Sigmoid colon (tissue), 4 donors: ENCODE data around the gene RIMBP2.

Source experiments
- EP300 ChIP-seq, 4 donors: sonication (generic); formaldehyde crosslinking; IDR thresholded peaks; one replicate each; pipeline ENCODE4 v1.6.1; 2017; ENCODE audit warnings: antibody characterized with exemption in 4 of 4
- POLR2A ChIP-seq, 2 donors: fragments of 450-650 bp; IDR thresholded peaks; one replicate each; pipeline ENCODE4 v1.6.1; 2016; ENCODE audit warnings: antibody characterized with exemption in 2 of 2, mild to moderate bottlenecking in 2 of 2, moderate library complexity in 2 of 2
- POLR2AphosphoS5 ChIP-seq, 4 donors: sonication (generic); formaldehyde crosslinking; IDR thresholded peaks; one replicate each; pipeline ENCODE4 v1.6.1; 2017; ENCODE audit warnings: antibody characterized with exemption in 4 of 4
- TF ChIP-seq, protein P1 (sequence below), 4 experiments: fragments of 450-650 bp in 3 of 4; fragments of 200-600 bp in 1 of 4; IDR thresholded peaks; one replicate each; pipeline ENCODE4 v1.5.1; 2016 to 2019; ENCODE audit warnings: antibody characterized with exemption in 4 of 4, mild to moderate bottlenecking in 3 of 4, moderate library complexity in 2 of 4

DNA sequence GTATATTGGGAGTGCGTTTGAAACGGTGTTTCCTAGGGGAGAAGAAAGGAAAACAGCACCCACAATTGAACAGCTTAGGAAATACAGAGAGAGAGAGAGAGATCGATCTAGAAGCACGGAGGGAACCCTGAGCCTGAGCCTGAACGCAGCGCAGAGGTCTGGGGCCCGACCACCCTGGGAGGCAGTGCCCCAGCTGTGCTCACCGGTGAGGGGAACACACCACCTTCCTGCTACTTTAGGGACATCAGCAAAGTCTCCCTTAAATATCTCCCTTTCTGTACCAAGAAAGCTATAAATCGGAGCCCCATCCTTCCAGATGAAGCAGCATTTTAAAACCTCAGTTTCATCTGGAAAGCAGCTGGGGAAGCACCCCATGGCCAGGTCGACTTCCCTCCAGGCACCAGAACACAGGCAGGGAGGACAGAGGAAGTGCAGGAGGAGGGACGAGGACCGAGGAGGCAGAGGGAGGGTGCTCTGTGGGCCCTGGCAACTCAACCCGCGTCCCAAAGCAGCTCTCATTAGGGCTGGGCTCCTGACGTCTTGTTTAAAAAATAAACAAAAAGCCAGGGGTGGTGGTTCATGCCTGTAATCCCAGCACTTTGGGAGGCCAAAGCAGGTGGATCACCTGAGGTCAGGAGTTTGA lies 12.2 kb downstream of the RIMBP2 start:
- TF ChIP-seq POLR2AphosphoS5 (IDR thresholded peaks at IDR 0.05) (no peak), EP300 (IDR thresholded peaks at IDR 0.05) (no peak), POLR2A (IDR thresholded peaks at IDR 0.05) (no peak)
- TF ChIP-seq, protein P1, sequence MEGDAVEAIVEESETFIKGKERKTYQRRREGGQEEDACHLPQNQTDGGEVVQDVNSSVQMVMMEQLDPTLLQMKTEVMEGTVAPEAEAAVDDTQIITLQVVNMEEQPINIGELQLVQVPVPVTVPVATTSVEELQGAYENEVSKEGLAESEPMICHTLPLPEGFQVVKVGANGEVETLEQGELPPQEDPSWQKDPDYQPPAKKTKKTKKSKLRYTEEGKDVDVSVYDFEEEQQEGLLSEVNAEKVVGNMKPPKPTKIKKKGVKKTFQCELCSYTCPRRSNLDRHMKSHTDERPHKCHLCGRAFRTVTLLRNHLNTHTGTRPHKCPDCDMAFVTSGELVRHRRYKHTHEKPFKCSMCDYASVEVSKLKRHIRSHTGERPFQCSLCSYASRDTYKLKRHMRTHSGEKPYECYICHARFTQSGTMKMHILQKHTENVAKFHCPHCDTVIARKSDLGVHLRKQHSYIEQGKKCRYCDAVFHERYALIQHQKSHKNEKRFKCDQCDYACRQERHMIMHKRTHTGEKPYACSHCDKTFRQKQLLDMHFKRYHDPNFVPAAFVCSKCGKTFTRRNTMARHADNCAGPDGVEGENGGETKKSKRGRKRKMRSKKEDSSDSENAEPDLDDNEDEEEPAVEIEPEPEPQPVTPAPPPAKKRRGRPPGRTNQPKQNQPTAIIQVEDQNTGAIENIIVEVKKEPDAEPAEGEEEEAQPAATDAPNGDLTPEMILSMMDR (IDR thresholded peaks at IDR 0.05) = no peak
